ENCODE measurements around the gene PIP5K1B.

DNA sequence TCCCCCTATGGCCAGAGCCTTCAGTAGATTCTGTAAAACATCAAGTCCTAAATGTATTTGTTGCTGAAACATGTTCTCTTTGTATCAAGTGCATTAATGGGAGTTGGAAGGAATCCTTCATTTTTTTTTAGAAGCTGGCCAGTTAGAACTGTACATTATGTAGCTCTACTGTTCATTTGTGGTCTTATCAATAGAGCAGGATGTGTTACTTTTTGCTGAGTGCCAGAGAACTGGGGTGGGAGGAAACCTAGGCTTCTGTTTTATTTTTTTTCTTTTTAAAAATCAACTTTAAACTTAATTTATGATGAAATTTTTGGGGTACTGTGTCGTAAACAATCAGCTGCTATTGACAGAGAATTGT, 5.1 kb downstream of the PIP5K1B start:
- TF ChIP-seq EP300 (IDR thresholded peaks at IDR 0.05; ENCODE audit: borderline replicate concordance) (no peak), ZBTB7A (IDR thresholded peaks at IDR 0.05; ENCODE audit: low read depth) (no peak), FOXM1 (IDR thresholded peaks at IDR 0.05; ENCODE audit: borderline replicate concordance, low read depth) (no peak), CREB1 (IDR thresholded peaks at IDR 0.05; ENCODE audit: low read depth) (no peak), TAF1 (IDR thresholded peaks at IDR 0.05; ENCODE audit: low read depth) (no peak), MAX (IDR thresholded peaks at IDR 0.05) (no peak), TCF12 (IDR thresholded peaks at IDR 0.05; ENCODE audit: low read depth) (no peak), NFIC (IDR thresholded peaks at IDR 0.05) (no peak), CEBPB (IDR thresholded peaks at IDR 0.05) (no peak)
